ENCODE data around the gene CPZ. TPM values are rescaled to one million over a fixed set of nuclear protein-coding genes. Genes with fewer than 3 reads are reported as not detected.

The CPZ gene
- total RNA-seq, 3 donors from 2014 or later: 2.9 to 13.4 (median 7.5) TPM

DNA sequence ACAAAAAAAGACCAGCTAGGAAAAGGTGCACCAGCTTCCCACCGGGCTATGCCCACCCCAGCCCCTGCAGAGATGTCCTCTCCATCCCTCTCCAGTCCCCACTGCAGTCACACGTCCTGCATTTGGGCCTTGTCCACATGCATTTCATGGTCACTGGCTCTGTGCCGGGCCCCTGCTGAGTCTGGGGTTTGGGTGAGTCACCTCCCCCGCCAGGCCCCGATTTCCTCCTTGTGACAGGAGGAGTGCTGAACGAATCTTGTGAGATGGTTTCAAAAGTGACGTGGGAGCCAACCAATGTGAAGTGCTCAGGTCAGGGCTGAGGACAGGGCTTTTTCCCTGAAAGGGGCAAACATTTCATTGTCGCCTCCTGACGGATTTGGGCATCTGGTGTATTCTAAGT lies 7.1 kb downstream of the CPZ start:
- H3K9me3 ChIP-seq: no peaks in the 10 kb centered on the region
- no peaks in the 10 kb centered on the region for H3K36me3 ChIP-seq
- no peaks in the 10 kb centered on the region for H3K4me1 ChIP-seq
- H3K4me3 ChIP-seq: no peak overlapping the region
- TF ChIP-seq, protein P1, sequence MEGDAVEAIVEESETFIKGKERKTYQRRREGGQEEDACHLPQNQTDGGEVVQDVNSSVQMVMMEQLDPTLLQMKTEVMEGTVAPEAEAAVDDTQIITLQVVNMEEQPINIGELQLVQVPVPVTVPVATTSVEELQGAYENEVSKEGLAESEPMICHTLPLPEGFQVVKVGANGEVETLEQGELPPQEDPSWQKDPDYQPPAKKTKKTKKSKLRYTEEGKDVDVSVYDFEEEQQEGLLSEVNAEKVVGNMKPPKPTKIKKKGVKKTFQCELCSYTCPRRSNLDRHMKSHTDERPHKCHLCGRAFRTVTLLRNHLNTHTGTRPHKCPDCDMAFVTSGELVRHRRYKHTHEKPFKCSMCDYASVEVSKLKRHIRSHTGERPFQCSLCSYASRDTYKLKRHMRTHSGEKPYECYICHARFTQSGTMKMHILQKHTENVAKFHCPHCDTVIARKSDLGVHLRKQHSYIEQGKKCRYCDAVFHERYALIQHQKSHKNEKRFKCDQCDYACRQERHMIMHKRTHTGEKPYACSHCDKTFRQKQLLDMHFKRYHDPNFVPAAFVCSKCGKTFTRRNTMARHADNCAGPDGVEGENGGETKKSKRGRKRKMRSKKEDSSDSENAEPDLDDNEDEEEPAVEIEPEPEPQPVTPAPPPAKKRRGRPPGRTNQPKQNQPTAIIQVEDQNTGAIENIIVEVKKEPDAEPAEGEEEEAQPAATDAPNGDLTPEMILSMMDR (IDR thresholded peaks at IDR 0.05): no peak
- TF ChIP-seq POLR2AphosphoS5 (IDR thresholded peaks at IDR 0.05): no peak
- TF ChIP-seq POLR2A (IDR thresholded peaks at IDR 0.05): no peak
- intact Hi-C loops (cut with DNase I; ENCODE audit: low total_unique reads): no loop called here
- no peak for DNase-seq (ENCODE audit: low spot score in 2 of 2)
- no peaks in the 10 kb centered on the region for H3K27me3 ChIP-seq
- H3K27ac ChIP-seq: no peak overlapping the region

DNA sequence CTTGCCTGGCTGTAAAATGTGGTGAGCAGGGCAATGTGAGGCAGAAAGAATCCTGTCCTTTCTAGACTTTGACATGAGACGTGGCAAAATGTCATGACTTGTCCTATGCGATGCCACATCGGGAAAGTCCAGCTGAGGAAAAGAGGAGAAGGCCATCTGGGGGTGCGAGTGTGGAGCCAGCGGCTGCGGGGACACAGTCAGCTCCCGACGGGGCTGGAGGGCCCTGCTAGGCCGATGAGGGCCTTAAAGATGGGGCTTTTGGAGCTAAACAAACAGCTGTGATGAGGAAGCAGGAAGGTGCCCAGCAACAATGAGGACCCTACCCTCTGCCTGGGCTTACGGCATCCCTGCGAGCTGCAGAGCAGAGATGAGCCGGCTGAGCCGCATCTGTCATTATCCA lies 7.7 kb downstream of the CPZ start:
- TF ChIP-seq, protein P1 (IDR thresholded peaks at IDR 0.05): no peak
- TF ChIP-seq POLR2AphosphoS5 (IDR thresholded peaks at IDR 0.05): no peak
- TF ChIP-seq POLR2A (IDR thresholded peaks at IDR 0.05): no peak
- intact Hi-C loops (cut with DNase I; ENCODE audit: low total_unique reads): no loop called here
- no peak for DNase-seq (ENCODE audit: low spot score in 2 of 2)

DNA sequence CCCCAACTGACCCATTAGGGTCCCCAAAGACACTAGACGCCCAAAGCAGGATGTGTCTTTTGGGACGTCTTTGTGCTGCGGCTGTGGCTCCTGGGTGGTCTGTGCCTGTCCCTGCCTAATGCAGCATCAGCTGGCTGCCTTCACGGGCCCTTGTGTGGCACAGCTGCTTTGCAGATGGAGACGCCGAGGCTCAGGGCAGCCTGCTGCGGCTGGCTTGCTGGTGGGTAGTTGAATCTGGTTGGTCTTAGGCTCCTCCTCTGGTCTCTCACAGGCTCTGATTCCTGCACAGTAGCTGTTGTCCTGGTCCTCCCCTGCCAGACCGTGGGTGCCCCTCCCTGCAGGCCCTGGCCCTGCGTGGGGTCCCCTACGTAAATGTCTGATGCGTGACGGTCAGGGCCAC lies 8.1 kb downstream of the CPZ start:
- no peaks in the 10 kb centered on the region for H3K36me3 ChIP-seq
- no peaks in the 10 kb centered on the region for H3K27me3 ChIP-seq
- TF ChIP-seq, protein P1 (IDR thresholded peaks at IDR 0.05): no peak
- TF ChIP-seq POLR2A (IDR thresholded peaks at IDR 0.05) (no peak), POLR2AphosphoS5 (IDR thresholded peaks at IDR 0.05) (no peak)
- H3K4me3 ChIP-seq: no peak overlapping the region
- no peak for DNase-seq (ENCODE audit: low spot score in 2 of 2)
- H3K27ac ChIP-seq: no peak overlapping the region
- H3K4me1 ChIP-seq: no peaks in the 10 kb centered on the region
- intact Hi-C loops (cut with DNase I; ENCODE audit: low total_unique reads): no loop called here
- no peaks in the 10 kb centered on the region for H3K9me3 ChIP-seq

More for the DNA sequence above, 7.7 kb downstream of the CPZ start:
- H3K9me3 ChIP-seq: no peaks in the 10 kb centered on the region
- no peak overlapping the region for H3K27ac ChIP-seq
- no peaks in the 10 kb centered on the region for H3K4me1 ChIP-seq
- H3K36me3 ChIP-seq: no peaks in the 10 kb centered on the region
- H3K4me3 ChIP-seq: no peak overlapping the region
- H3K27me3 ChIP-seq: no peaks in the 10 kb centered on the region

DNA sequence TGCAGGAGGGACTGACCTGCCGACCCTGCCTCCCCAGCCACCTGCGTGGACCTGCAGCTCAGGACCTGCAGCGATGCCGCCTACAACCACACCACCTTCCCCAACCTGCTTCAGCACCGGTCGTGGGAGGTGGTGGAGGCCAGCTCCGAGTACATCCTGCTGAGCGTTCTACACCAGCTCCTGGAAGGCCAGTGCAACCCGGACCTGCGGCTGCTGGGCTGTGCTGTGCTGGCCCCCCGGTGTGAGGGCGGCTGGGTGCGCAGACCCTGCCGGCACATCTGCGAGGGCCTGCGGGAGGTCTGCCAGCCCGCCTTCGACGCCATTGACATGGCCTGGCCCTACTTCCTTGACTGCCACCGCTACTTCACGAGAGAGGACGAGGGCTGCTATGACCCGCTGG lies 8.5 kb downstream of the CPZ start:
- no peak overlapping the region for H3K4me3 ChIP-seq
- intact Hi-C loops (cut with DNase I; ENCODE audit: low total_unique reads): no loop called here
- H3K27ac ChIP-seq: no peak overlapping the region
- H3K4me1 ChIP-seq: no peaks in the 10 kb centered on the region
- DNase-seq (ENCODE audit: low spot score in 2 of 2): no peak
- no peaks in the 10 kb centered on the region for H3K27me3 ChIP-seq
- TF ChIP-seq, protein P1 (IDR thresholded peaks at IDR 0.05): no peak
- no peak for TF ChIP-seq POLR2AphosphoS5 (IDR thresholded peaks at IDR 0.05)
- TF ChIP-seq POLR2A (IDR thresholded peaks at IDR 0.05): no peak
- no peaks in the 10 kb centered on the region for H3K9me3 ChIP-seq
- no peaks in the 10 kb centered on the region for H3K36me3 ChIP-seq

DNA sequence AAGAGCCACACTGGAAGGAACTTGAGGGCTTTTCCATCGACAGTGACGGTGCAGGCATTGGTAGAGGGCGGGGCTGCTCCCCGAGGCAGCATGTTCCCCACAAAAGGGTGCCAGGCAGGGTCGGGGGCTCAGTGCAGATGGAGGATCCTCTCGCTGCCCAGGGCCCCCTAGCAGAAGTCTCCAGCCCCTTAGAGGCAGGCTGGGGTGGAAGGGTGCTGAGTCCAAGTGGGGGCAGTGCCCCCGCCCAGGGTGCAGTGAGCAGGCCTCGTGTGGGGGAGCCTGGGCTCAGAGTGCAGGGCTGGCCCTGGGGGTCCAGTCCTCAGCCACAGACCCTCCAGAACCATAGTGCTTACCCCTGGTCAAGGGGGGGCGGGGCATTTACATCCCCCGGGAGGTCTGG lies 9.0 kb downstream of the CPZ start:
- no peak overlapping the region for H3K27ac ChIP-seq
- no peaks in the 10 kb centered on the region for H3K27me3 ChIP-seq
- intact Hi-C loops (cut with DNase I; ENCODE audit: low total_unique reads): no loop called here
- H3K4me3 ChIP-seq: no peak overlapping the region
- H3K36me3 ChIP-seq: no peaks in the 10 kb centered on the region
- no peaks in the 10 kb centered on the region for H3K9me3 ChIP-seq
- no peak for DNase-seq (ENCODE audit: low spot score in 2 of 2)
- H3K4me1 ChIP-seq: no peaks in the 10 kb centered on the region
- TF ChIP-seq POLR2AphosphoS5 (IDR thresholded peaks at IDR 0.05) (no peak), POLR2A (IDR thresholded peaks at IDR 0.05) (no peak)
- TF ChIP-seq, protein P1 (IDR thresholded peaks at IDR 0.05): no peak

Data from breast epithelium (tissue), 4 donors.